Measurements from ENCODE around the gene MKRN2. TPM values are rescaled to one million over a fixed set of nuclear protein-coding genes. Genes with fewer than 3 reads are reported as not detected.

MKRN2 gene
- total RNA-seq, 2 experiments from 2014 or later: 19.0 to 20.3 TPM

DNA sequence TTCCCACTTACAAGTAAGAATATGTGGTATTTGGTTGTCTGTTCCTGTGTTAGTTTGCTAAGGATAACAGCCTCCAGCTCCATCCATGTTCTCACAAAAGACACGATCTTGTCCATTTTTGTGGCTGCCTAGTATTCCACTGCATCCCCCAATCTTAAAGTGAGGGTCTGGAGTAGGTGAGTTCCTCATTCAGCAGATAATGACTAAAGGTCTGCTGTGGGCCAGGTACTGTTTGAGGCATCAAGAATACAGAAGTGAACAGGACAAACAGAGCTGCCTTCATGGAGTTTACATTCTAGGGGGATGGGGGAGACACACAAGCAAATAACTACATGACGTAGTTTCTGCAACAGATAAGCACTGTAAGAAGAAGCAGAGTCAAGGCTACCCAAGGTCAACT, 35.9 kb upstream of the MKRN2 start:
- H3K4me1 ChIP-seq (ENCODE audit: insufficient read depth, low read length): no peaks in the 10 kb centered on the region
- no peak overlapping the region for H3K27ac ChIP-seq (ENCODE audit: low read depth in 1 of 2, low read length in 2 of 2)
- Mint-ChIP-seq H3K27ac (no peak overlapping the region), H3K36me3 (ENCODE audit: low read depth) (peaks cover 40% of the 10 kb centered on the region), H3K27me3 (no peaks in the 10 kb centered on the region), H3K4me3 (no peak overlapping the region), H3K9me3 (no peaks in the 10 kb centered on the region), H3K4me1 (ENCODE audit: low read depth) (no peaks in the 10 kb centered on the region)
- TF ChIP-seq, protein P1, sequence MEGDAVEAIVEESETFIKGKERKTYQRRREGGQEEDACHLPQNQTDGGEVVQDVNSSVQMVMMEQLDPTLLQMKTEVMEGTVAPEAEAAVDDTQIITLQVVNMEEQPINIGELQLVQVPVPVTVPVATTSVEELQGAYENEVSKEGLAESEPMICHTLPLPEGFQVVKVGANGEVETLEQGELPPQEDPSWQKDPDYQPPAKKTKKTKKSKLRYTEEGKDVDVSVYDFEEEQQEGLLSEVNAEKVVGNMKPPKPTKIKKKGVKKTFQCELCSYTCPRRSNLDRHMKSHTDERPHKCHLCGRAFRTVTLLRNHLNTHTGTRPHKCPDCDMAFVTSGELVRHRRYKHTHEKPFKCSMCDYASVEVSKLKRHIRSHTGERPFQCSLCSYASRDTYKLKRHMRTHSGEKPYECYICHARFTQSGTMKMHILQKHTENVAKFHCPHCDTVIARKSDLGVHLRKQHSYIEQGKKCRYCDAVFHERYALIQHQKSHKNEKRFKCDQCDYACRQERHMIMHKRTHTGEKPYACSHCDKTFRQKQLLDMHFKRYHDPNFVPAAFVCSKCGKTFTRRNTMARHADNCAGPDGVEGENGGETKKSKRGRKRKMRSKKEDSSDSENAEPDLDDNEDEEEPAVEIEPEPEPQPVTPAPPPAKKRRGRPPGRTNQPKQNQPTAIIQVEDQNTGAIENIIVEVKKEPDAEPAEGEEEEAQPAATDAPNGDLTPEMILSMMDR (IDR thresholded peaks at IDR 0.05): no peak
- no peaks in the 10 kb centered on the region for H3K27me3 ChIP-seq (ENCODE audit: control insufficient read depth in 1 of 2, insufficient read depth in 2 of 2, low read length in 2 of 2)
- ChIA-PET POLR2A (no interaction called here), CTCF (no interaction called here)
- no peaks in the 10 kb centered on the region for H3K9me3 ChIP-seq (ENCODE audit: control insufficient read depth in 1 of 2, insufficient read depth in 1 of 2, low read length in 2 of 2)
- H3K36me3 ChIP-seq (ENCODE audit: insufficient read depth, low read length): peaks cover 17% of the 10 kb centered on the region
- ATAC-seq (ENCODE audit: poor library complexity) (no peak), DNase-seq (no peak)
- intact Hi-C loops (cut with DNase I, micrococcal nuclease): no loop called here
- no peak overlapping the region for H3K4me3 ChIP-seq (ENCODE audit: low read length)

GRCh38 chr3:12522721-12523120, 34.2 kb upstream of the MKRN2 start:
- Histone ChIP-seq H3K27ac (ENCODE audit: low read depth in 1 of 2, low read length in 2 of 2) (no peak overlapping the region), H3K36me3 (ENCODE audit: insufficient read depth, low read length) (peaks cover 24% of the 10 kb centered on the region), H3K27me3 (ENCODE audit: control insufficient read depth in 1 of 2, insufficient read depth in 2 of 2, low read length in 2 of 2) (no peaks in the 10 kb centered on the region), H3K9me3 (ENCODE audit: control insufficient read depth in 1 of 2, insufficient read depth in 1 of 2, low read length in 2 of 2) (no peaks in the 10 kb centered on the region), H3K4me3 (ENCODE audit: low read length) (no peak overlapping the region), H3K4me1 (ENCODE audit: insufficient read depth, low read length) (no peaks in the 10 kb centered on the region)
- H3K9me3 Mint-ChIP-seq: no peaks in the 10 kb centered on the region
- H3K27ac Mint-ChIP-seq: no peak overlapping the region
- POLR2A ChIA-PET: no interaction called here
- H3K4me1 Mint-ChIP-seq (ENCODE audit: low read depth): no peaks in the 10 kb centered on the region
- H3K4me3 Mint-ChIP-seq: no peak overlapping the region
- TF ChIP-seq, protein P1 (IDR thresholded peaks at IDR 0.05): no peak
- H3K27me3 Mint-ChIP-seq: no peaks in the 10 kb centered on the region
- CTCF ChIA-PET: no interaction called here
- ATAC-seq (ENCODE audit: poor library complexity) (no peak), DNase-seq (no peak)
- peaks cover 50% of the 10 kb centered on the region for H3K36me3 Mint-ChIP-seq (ENCODE audit: low read depth)
- intact Hi-C loops (cut with DNase I, micrococcal nuclease): no loop called here

DNA sequence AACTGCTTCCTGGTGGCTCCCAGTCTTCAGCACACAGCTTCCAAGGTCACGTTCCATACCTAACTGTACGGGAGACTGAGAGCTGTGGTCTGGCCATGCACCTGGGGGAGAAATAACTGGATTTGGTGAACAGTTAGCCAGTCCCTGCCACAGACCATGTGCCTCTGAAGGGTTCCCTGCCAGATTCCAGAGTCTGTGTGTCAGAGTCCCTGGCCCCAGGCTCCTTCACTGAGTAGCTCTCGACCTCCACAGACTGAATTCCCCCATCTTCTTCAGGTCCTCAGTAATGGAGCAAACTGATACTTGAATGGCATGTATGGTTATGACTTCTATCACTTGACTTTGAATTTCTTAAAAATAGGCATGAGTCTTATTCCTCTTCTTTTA, 29.1 kb upstream of the MKRN2 start:
- ATAC-seq (ENCODE audit: poor library complexity) (no peak), DNase-seq (no peak)
- Mint-ChIP-seq H3K36me3 (ENCODE audit: low read depth) (peaks cover 69% of the 10 kb centered on the region), H3K4me3 (no peak overlapping the region), H3K4me1 (ENCODE audit: low read depth) (no peaks in the 10 kb centered on the region), H3K9me3 (no peaks in the 10 kb centered on the region), H3K27me3 (no peaks in the 10 kb centered on the region), H3K27ac (no peak overlapping the region)
- intact Hi-C loops (cut with DNase I, micrococcal nuclease): no loop called here
- CTCF ChIA-PET: no interaction called here
- TF ChIP-seq, protein P1 (IDR thresholded peaks at IDR 0.05): no peak
- Histone ChIP-seq H3K9me3 (ENCODE audit: control insufficient read depth in 1 of 2, insufficient read depth in 1 of 2, low read length in 2 of 2) (no peaks in the 10 kb centered on the region), H3K4me3 (ENCODE audit: low read length) (no peak overlapping the region), H3K27ac (ENCODE audit: low read depth in 1 of 2, low read length in 2 of 2) (no peak overlapping the region), H3K36me3 (ENCODE audit: insufficient read depth, low read length) (peaks cover 43% of the 10 kb centered on the region), H3K27me3 (ENCODE audit: control insufficient read depth in 1 of 2, insufficient read depth in 2 of 2, low read length in 2 of 2) (no peaks in the 10 kb centered on the region), H3K4me1 (ENCODE audit: insufficient read depth, low read length) (no peaks in the 10 kb centered on the region)
- POLR2A ChIA-PET: no interaction called here

Measured in CD4-positive, alpha-beta T cell (primary cell).